NB4 (cell line): ENCODE data around the gene ANKRD11.

Experiments used
- MYC ChIP-seq: IDR thresholded peaks from 2 replicates; pipeline ENCODE4 v1.6.1; 2011; ENCODE audit warnings: low read depth, low read length
- POLR2A ChIP-seq: IDR thresholded peaks from 2 replicates; pipeline ENCODE4 v1.6.1; 2011; ENCODE audit warnings: mild to moderate bottlenecking; ENCODE audit not compliant: insufficient read length; ENCODE audit errors: extremely low read depth
- TF ChIP-seq, protein P1 (sequence below): IDR thresholded peaks from one replicate; pipeline ENCODE4 v1.5.1; 2012; ENCODE audit warnings: low read depth, low read length
- TF ChIP-seq, protein P2 (sequence below): IDR thresholded peaks from 2 replicates; pipeline ENCODE4 v1.6.1; 2011; ENCODE audit warnings: low read depth, low read length

DNA sequence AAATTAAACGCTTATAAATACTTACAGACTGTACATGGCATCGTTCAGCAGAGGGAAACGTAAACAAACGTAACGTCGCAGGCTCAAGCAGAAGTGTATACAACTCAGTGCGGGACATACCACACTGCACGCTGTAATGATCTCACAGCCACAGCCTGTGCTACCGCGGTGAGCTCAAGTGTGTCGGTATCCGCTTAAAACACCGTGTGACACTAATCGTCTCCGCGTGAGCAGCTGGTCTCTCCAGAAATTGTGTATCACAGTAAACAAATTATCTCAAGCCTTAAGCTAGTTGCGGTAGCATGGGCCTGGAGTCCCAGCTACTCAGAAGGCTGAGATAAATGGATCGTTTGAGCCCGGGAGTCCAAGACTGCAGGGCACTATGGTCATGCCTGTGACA is 115.3 kb downstream of the ANKRD11 start:
- TF ChIP-seq, protein P1, sequence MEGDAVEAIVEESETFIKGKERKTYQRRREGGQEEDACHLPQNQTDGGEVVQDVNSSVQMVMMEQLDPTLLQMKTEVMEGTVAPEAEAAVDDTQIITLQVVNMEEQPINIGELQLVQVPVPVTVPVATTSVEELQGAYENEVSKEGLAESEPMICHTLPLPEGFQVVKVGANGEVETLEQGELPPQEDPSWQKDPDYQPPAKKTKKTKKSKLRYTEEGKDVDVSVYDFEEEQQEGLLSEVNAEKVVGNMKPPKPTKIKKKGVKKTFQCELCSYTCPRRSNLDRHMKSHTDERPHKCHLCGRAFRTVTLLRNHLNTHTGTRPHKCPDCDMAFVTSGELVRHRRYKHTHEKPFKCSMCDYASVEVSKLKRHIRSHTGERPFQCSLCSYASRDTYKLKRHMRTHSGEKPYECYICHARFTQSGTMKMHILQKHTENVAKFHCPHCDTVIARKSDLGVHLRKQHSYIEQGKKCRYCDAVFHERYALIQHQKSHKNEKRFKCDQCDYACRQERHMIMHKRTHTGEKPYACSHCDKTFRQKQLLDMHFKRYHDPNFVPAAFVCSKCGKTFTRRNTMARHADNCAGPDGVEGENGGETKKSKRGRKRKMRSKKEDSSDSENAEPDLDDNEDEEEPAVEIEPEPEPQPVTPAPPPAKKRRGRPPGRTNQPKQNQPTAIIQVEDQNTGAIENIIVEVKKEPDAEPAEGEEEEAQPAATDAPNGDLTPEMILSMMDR: no peak
- TF ChIP-seq, protein P2, sequence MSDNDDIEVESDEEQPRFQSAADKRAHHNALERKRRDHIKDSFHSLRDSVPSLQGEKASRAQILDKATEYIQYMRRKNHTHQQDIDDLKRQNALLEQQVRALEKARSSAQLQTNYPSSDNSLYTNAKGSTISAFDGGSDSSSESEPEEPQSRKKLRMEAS: no peak
- TF ChIP-seq POLR2A (no peak), MYC (no peak)
